CMK (cell line): ENCODE data around the gene CD84.
"Not testable (repeated sequence)": the region's sequence is repeated elsewhere in the genome, so short reads cannot be mapped to it uniquely, and the experiment has no call there.

Experiments
- DNase-seq: peaks from one replicate; pipeline ENCODE4 v3.0.0-alpha.2; 2010; ENCODE audit warnings: low read depth

CD84 gene

DNA sequence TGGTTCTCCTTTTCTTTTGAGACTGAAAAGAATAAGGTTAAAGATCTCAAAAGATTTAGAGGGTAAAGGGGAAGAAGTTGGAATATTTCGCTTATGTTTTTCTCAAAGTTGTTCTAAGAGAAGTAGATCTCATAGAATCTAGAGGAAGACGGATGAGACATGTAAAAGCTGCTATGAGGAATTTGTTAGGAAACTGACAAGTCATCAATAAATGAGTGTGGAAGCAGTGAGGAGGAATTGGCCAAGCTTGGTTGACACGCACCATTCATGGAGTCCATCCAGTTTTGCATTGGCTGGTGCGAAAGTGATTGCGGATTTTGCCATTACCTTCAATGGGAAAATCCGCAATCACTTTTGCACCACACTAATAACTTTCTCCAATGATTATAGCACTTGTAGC, 76.2 kb downstream of the CD84 start:
- DNase-seq = no peak

DNA sequence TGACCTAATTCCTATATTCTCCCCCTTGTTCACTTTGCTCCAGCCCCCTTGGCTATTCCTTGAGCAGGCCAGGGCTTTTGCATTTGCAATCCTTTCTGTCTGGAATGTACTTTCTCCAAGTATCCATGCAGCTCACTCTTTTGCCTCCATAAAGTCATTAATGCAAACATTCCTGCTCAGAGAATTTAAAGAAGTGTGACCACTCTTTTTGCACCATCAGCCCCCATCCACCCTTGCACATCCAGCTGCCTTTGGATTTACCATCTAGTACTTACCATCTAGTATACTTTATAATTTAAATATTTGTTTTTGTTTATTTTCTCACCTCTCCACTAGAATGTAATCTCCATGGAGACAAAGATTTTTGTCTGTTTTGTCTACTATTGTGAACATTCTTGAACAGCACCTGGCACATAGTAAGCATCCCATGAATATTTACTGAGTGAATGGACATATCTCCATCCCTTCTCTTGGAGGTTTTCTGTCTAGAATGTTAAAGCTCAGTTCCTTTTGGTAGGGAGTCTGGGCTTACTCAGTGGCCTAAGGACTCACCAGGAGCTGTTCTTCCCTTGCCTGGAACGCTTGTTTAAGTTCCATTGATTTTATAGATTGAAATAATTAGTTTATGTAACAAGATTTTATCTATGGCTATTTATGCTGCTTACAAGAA, 78.8 kb downstream of the CD84 start:
- no peak for DNase-seq

DNA sequence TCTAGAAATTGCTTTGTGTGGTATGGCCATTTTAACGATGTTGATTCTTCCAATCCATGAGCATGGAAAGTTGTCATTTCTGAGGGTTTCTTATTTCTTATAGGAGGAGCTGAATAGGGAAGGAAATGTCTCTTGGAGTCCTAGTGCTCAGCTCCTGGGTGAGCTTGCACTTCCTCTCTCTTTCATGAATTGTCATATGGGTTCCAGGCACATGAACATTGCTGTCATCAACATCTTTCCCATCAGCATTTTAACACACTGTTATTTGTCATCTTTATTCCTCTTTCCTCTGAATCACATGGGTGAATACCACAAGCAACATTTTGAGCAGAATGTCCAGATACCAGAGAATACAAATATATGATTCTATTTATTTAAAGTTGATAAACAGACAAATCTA, 79.7 kb downstream of the CD84 start:
- no peak for DNase-seq

DNA sequence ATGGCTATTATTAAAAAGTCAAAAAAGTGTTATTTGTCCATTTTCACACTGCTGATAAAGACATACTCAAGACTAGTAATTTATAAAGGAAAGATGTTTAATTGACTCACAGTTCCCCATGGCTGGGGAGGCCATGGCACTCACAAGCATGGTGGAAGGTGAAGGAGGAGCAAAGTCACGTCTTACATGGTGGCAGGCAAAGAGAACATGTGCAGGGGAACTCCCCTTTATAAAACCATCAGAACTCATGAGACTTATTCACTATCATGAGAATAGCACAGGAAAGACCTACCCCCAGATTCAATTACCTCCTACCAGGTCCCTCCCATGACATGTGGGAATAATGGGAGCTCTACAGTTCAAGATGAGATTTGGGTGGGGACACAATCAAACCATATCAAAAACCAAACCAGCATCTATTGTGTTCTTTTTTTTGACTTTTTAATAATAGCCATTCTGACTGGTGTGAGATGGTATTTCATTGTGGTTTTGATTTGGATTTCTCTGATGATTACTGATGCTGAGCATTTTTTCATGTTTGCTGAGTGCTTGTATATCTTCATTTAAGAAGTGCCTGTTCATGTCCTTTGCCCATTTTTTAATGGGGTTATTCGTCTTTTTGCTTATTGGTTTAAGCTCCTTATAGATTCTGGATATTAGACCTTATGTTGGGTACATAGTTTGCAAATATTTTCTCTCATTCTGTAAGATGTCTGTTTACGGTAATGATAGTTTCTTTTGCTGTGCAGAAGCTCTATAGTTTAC, 80.8 kb downstream of the CD84 start:
- not testable (repeated sequence) for DNase-seq

DNA sequence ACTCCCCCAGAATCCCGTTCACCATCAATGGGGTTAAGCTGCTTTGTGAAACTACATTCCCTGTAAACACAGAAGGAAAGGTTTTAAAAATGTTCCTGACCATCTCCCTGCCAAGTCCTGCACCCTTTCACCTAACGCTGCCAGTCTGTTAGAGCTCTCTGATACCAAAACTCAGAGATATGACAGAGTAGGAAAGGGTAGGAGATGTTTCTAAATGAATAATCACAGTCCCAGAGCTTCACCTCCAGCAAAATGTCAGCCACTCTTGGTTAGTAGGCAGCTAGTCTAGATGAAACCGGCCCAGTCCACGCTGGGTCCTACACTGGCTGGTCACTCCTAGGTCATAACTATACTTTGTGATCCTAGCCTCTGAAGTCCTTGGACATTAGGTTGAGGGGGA, 83.0 kb downstream of the CD84 start:
- DNase-seq = no peak

DNA sequence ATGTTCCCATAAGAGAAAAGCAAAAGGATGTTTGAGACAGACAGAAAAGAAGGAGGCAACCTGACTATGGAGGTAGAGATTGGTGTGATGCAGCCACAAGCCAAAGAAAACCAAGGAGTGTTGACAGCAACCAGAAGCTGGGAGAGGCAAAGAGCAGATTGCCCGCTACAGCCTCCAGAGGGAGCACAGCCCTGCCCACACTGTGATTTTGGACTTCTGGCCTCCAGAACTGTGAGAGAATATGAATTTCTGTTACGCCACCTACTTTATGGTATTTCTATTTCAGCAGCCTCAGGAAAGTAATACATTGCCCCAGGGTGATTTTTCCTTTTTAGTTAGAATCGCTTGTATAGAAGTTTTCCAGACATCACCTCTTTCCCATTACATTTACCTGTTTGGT, 84.7 kb downstream of the CD84 start:
- no peak for DNase-seq

DNA sequence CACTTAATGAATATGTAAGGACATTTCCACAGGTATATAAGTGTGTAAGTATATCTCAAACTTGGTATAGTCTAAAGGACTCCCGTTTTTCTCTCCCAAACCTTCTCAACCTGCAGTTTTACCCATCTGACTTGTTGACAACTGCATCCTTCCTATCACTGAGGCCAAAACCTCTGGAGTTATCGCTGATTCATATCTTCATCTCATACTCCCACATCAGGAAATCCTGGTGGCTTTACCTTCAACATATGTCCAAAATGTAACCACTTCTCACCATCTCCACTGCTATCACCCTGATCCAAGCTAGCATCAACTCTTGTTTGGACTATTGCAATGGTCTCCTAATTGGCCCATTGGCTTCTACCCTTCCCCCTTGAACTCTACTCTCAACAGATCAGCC, 86.7 kb downstream of the CD84 start:
- DNase-seq = no peak

DNA sequence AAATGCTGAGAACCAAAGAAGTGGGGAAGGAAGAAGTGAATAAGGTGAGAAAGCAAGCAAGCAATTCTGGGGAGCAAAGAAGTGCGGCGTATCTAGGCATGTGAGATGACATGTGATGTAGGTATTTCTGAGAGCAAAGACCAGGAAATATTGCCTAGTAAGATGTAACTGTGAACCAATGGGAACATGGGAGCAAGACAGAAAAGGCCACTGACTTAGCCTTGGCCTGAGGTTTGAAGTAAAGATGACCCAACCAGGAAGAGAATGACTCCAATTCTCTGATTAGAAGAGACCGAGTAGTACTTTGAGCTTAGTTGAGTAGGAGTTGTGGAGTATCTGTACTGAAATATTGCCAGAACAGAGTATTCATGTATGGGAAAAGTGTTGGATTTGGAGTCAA, 87.3 kb downstream of the CD84 start:
- DNase-seq = no peak
